B cell (primary cell): ENCODE results near the gene PSMD6.

Experiments used
- CTCF ChIP-seq: fragments of 200-600 bp; IDR thresholded peaks from one replicate; pipeline ENCODE4 v1.8.0; 2022; ENCODE audit warnings: antibody characterized with exemption, mild to moderate bottlenecking
- EZH2 ChIP-seq: IDR thresholded peaks from 2 replicates; pipeline ENCODE4 v1.6.1; 2012; ENCODE audit warnings: borderline replicate concordance, low read depth, mild to moderate bottlenecking, moderate library complexity, low read length; ENCODE audit not compliant: insufficient read depth, poor library complexity, severe bottlenecking

- no peak for TF ChIP-seq CTCF
- TF ChIP-seq EZH2, result no peak
These were observed 19.7 kb upstream of the PSMD6 start for GRCh38 chr3:64042952-64043351.
